ENCODE measurements around the gene ST3GAL4.

DNA sequence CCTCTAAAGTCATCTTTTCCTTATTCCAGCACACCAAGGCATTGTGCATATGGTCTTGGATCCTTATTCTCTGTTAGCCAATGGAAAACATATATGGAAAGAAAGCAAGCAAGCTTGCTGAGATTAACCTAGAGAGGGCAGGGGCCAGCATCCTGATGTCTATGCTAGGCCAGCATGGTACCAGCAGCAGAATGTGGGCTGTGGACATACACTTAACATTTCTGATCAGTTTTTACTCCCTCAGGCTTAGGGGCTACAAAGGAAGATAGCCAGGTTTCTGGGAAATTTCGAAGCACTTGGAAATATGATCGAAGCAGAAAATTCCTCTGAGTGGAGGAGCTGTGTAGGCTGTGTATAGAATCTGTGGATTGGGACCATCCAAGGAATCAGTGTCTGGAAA lies 67.0 kb downstream of the ST3GAL4 start:
- TF ChIP-seq POLR2AphosphoS5 (IDR thresholded peaks at IDR 0.05) (no peak), POLR2A (IDR thresholded peaks at IDR 0.05) (no peak)
- TF ChIP-seq, protein P1, sequence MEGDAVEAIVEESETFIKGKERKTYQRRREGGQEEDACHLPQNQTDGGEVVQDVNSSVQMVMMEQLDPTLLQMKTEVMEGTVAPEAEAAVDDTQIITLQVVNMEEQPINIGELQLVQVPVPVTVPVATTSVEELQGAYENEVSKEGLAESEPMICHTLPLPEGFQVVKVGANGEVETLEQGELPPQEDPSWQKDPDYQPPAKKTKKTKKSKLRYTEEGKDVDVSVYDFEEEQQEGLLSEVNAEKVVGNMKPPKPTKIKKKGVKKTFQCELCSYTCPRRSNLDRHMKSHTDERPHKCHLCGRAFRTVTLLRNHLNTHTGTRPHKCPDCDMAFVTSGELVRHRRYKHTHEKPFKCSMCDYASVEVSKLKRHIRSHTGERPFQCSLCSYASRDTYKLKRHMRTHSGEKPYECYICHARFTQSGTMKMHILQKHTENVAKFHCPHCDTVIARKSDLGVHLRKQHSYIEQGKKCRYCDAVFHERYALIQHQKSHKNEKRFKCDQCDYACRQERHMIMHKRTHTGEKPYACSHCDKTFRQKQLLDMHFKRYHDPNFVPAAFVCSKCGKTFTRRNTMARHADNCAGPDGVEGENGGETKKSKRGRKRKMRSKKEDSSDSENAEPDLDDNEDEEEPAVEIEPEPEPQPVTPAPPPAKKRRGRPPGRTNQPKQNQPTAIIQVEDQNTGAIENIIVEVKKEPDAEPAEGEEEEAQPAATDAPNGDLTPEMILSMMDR (IDR thresholded peaks at IDR 0.05) = no peak
